GM18951 (cell line): ENCODE results near the gene GOSR1.
A peak's percentile ranks its signal among the peaks of the same experiment; 100 is the strongest.
"Not testable (repeated sequence)": the region's sequence is repeated elsewhere in the genome, so short reads cannot be mapped to it uniquely, and the experiment has no call there.

Source experiments
- POLR2A ChIP-seq: IDR thresholded peaks from 4 replicates; pipeline ENCODE4 v1.6.1; 2011; ENCODE audit warnings: mild to moderate bottlenecking; ENCODE audit not compliant: insufficient read length, insufficient read depth; ENCODE audit errors: extremely low read depth
- in situ Hi-C: fragments of 300-500 bp; cut with MboI; formaldehyde crosslinking; loops from one replicate; pipeline ENCODE4 v1.12.0; 2022; ENCODE audit warnings: low sequenced_read_pairs, mixed read lengths, inconsistent platforms; ENCODE audit not compliant: unreplicated experiment

The GOSR1 gene

GRCh38 chr17:30477083-30477773 is at the start of gene GOSR1:
GOSR1 (plus strand) TSS chr17:30477408; CDS start chr17:30477434, 26 bp downstream.
- TF ChIP-seq POLR2A = peak; percentile 92
- in situ Hi-C loops = loop anchor here (25.0 kb wide), 1 partner anchor 235 kb away; no protein-coding TSS in a partner anchor

- in situ Hi-C loops = no loop called here
- no peak for TF ChIP-seq POLR2A
Measured at GRCh38 chr17:30427611-30428010, 49.6 kb upstream of the GOSR1 start.

- in situ Hi-C loops = no loop called here
Measured at GRCh38 chr17:30429155-30429554, 48.1 kb upstream of the GOSR1 start.

GRCh38 chr17:30433514-30433913 is 43.7 kb upstream of the GOSR1 start:
- no peak for TF ChIP-seq POLR2A
- in situ Hi-C loops = no loop called here

More at GRCh38 chr17:30429155-30429554, 48.1 kb upstream of the GOSR1 start:
- TF ChIP-seq POLR2A = no peak

- in situ Hi-C loops = no loop called here
- no peak for TF ChIP-seq POLR2A
Measured at GRCh38 chr17:30436729-30437128, 40.5 kb upstream of the GOSR1 start.

GRCh38 chr17:30443721-30444120 is 33.5 kb upstream of the GOSR1 start:
- in situ Hi-C loops = no loop called here
- no peak for TF ChIP-seq POLR2A

- in situ Hi-C loops = not testable (repeated sequence)
Measured at GRCh38 chr17:30446640-30447039, 30.6 kb upstream of the GOSR1 start.

- TF ChIP-seq POLR2A = no peak
- in situ Hi-C loops = no loop called here
Measured at GRCh38 chr17:30449480-30449879, 27.7 kb upstream of the GOSR1 start.

- TF ChIP-seq POLR2A = no peak
- in situ Hi-C loops = loop anchor here (5.0 kb wide), 1 partner anchor 33 kb away; no protein-coding TSS in a partner anchor
Measured at GRCh38 chr17:30450125-30451027, 26.8 kb upstream of the GOSR1 start.

- no peak for TF ChIP-seq POLR2A
- in situ Hi-C loops = loop anchor here (5.0 kb wide), 1 partner anchor 37 kb away; no protein-coding TSS in a partner anchor
Measured at GRCh38 chr17:30454635-30455034, 22.6 kb upstream of the GOSR1 start.

- in situ Hi-C loops = no loop called here
- TF ChIP-seq POLR2A = no peak
Measured at GRCh38 chr17:30458371-30458770, 18.8 kb upstream of the GOSR1 start.

GRCh38 chr17:30458797-30459413 is 18.3 kb upstream of the GOSR1 start:
- in situ Hi-C loops = not testable (repeated sequence)

GRCh38 chr17:30468465-30468864 is 8.7 kb upstream of the GOSR1 start:
- no peak for TF ChIP-seq POLR2A
- in situ Hi-C loops = no loop called here
